K562 (cell line): ENCODE measurements around the gene STRN3. TPM values are rescaled to one million over a fixed set of nuclear protein-coding genes. Genes with fewer than 3 reads are reported as not detected.

ENCODE experiments used
- ATAC-seq: fragments of 200-7000 bp; cut with Tn5 transposase; 3 replicates; pipeline ENCODE4 v1.9.1; 2020; ENCODE audit warnings: moderate library complexity
- BruUV-seq: library from RNA; stranded (reverse); fragments of 400-500 nt; replicated peaks from 2 replicates; lab custom pipeline; 2021; lab: Mats Ljungman, UMichigan
- CTCF ChIA-PET: fragments of 300-600 bp; formaldehyde crosslinking; extraction: SDS; loops from one replicate; lab custom pipeline; 2021; ENCODE audit warnings: low intra/inter-chr PET ratio; lab: Yijun Ruan, JAX
- POLR2A ChIA-PET: fragments of 300-600, 350-650 bp; sonication (Branson Sonifier 250); formaldehyde crosslinking; extraction: SDS; loops from one replicate; lab custom pipeline; 2021; ENCODE audit warnings: antibody characterized with exemption, inconsistent platforms; lab: Yijun Ruan, JAX
- DNase-seq, 4 experiments: peaks; one replicate each; pipeline versions ENCODE4 v3.0.0 to v3.0.0-alpha.2; 2011 to 2018; ENCODE audit warnings: low spot score in 3 of 4, mixed read lengths in 3 of 4; ENCODE audit errors: extremely low read depth in 1 of 4
- FAIRE-seq: peaks from 2 replicates; lab custom pipeline; 2011; peaks lifted over from hg19 to GRCh38; lab: Jason Lieb, UNC
- H2AFZ ChIP-seq: 2 replicates; pipeline ENCODE4 v1.6.0; 2011; ENCODE audit warnings: low read depth, low read length, control low read depth, inconsistent platforms
- H3K27ac ChIP-seq: fragments of 200-600 bp; 3 replicates; pipeline ENCODE4 v1.8.0; 2011; ENCODE audit warnings: low read depth, mild to moderate bottlenecking, control low read depth, inconsistent platforms, low read length, moderate library complexity, mixed read lengths; ENCODE audit errors: extremely low read depth
- H3K27me3 ChIP-seq, 2 experiments: fragments of 300-600 bp in 1 of 2; 2 replicates in 1 of 2; 3 replicates in 1 of 2; pipeline versions ENCODE4 v1.6.0 to v1.8.0; 2011; ENCODE audit warnings: inconsistent platforms in 2 of 2, low read length in 2 of 2, mild to moderate bottlenecking in 1 of 2, mixed read lengths in 1 of 2, moderate library complexity in 1 of 2; ENCODE audit not compliant: control insufficient read depth in 2 of 2, insufficient read depth in 2 of 2
- H3K36me3 ChIP-seq: fragments of 300-600 bp; 3 replicates; pipeline ENCODE4 v1.8.0; 2011; ENCODE audit warnings: mild to moderate bottlenecking, low read length, inconsistent platforms; ENCODE audit not compliant: control insufficient read depth, insufficient read depth
- H3K4me1 ChIP-seq, 2 experiments: fragments of 200-600 bp in 1 of 2; replicated peaks in 1 of 2; 2 replicates in 1 of 2; 3 replicates in 1 of 2; pipeline versions ENCODE4 v1.5.1 to v1.8.0; 2011; ENCODE audit warnings: inconsistent platforms in 2 of 2, low read length in 2 of 2, mild to moderate bottlenecking in 1 of 2, mixed read lengths in 1 of 2, moderate library complexity in 1 of 2; ENCODE audit not compliant: control insufficient read depth in 2 of 2, insufficient read depth in 2 of 2
- H3K4me2 ChIP-seq: 2 replicates; pipeline ENCODE4 v1.6.1; 2011; ENCODE audit warnings: low read length, control low read depth, inconsistent platforms, mixed read lengths; ENCODE audit not compliant: insufficient read depth
- H3K4me3 ChIP-seq: fragments of 200-600 bp; sonication (generic), shearing (Covaris generic); 2 replicates; pipeline ENCODE4 v1.5.1; 2016; ENCODE audit warnings: control low read depth, inconsistent platforms
- H3K79me2 ChIP-seq: fragments of 200-600 bp; 3 replicates; pipeline ENCODE4 v1.8.0; 2011; ENCODE audit warnings: low read length, inconsistent platforms; ENCODE audit not compliant: control insufficient read depth, insufficient read depth
- H3K9ac ChIP-seq, 2 experiments: 2 replicates each; pipeline versions ENCODE4 v1.6.0 to v1.6.1; 2011; ENCODE audit warnings: low read depth in 2 of 2, low read length in 2 of 2, control low read depth in 1 of 2, inconsistent platforms in 1 of 2, mild to moderate bottlenecking in 1 of 2, mixed read lengths in 1 of 2; ENCODE audit not compliant: insufficient read depth in 1 of 2
- H3K9me1 ChIP-seq: one replicate; pipeline ENCODE4 v1.6.0; 2011; ENCODE audit warnings: inconsistent platforms, mild to moderate bottlenecking, low read length, moderate library complexity; ENCODE audit not compliant: control insufficient read depth, insufficient read depth
- H3K9me3 ChIP-seq: replicated peaks from 2 replicates; pipeline ENCODE4 v1.5.1; 2011; ENCODE audit warnings: low read depth, low read length, inconsistent platforms; ENCODE audit not compliant: control insufficient read depth, insufficient read depth
- H4K20me1 ChIP-seq: replicated peaks from 2 replicates; pipeline ENCODE4 v1.6.1; 2011; ENCODE audit warnings: low read length, inconsistent platforms, mixed read lengths; ENCODE audit not compliant: control insufficient read depth, insufficient read depth
- BCOR ChIP-seq: fragments of 450-650 bp; IDR thresholded peaks from 2 replicates; pipeline ENCODE4 v1.6.1; 2016
- DMBX1 ChIP-seq: fragments of 250-450 bp; sonication (Bioruptor Pico); IDR thresholded peaks from 2 replicates; pipeline ENCODE4 v1.8.0; 2022; ENCODE audit warnings: inconsistent platforms, mild to moderate bottlenecking, moderate library complexity, borderline replicate concordance
- FOXM1 ChIP-seq, 2 experiments: fragments of 450-650 bp in 1 of 2; sonication (generic) in 1 of 2; formaldehyde crosslinking in 1 of 2; IDR thresholded peaks; 2 replicates each; pipeline versions ENCODE4 v1.6.1 to v1.9.0; 2017 to 2022; ENCODE audit warnings: low read depth in 2 of 2, mild to moderate bottlenecking in 2 of 2, missing genetic modification reagents in 1 of 2, moderate library complexity in 1 of 2
- GABPB1 ChIP-seq: sonication (generic); formaldehyde crosslinking; IDR thresholded peaks from 2 replicates; pipeline ENCODE4 v1.8.0; 2022; ENCODE audit warnings: mild to moderate bottlenecking, missing genetic modification reagents
- MAFK ChIP-seq: IDR thresholded peaks from 2 replicates; pipeline ENCODE4 v1.6.1; 2011; ENCODE audit warnings: low read length, improper control_type of control experiment
- NCOA6 ChIP-seq: fragments of 450-650 bp; IDR thresholded peaks from 2 replicates; pipeline ENCODE4 v1.6.1; 2017; ENCODE audit warnings: mild to moderate bottlenecking
- NFE2 ChIP-seq: IDR thresholded peaks from 2 replicates; pipeline ENCODE4 v1.6.1; 2014; ENCODE audit warnings: antibody characterized with exemption, low read depth
- POLR2G ChIP-seq: fragments of 200-400 bp; formaldehyde crosslinking; IDR thresholded peaks from 2 replicates; pipeline ENCODE4 v1.6.1; 2017; ENCODE audit warnings: low read depth, mild to moderate bottlenecking, antibody characterized with exemption, low read length, moderate library complexity
- WHSC1 ChIP-seq: IDR thresholded peaks from one replicate; pipeline ENCODE4 v1.6.1; 2012; ENCODE audit warnings: low read length, control low read depth, inconsistent platforms
- ZBTB17 ChIP-seq: fragments of 450-650 bp; formaldehyde crosslinking; IDR thresholded peaks from 2 replicates; pipeline ENCODE4 v1.4.0; 2020; ENCODE audit warnings: mild to moderate bottlenecking
- ZNF316 ChIP-seq: fragments of 450-650 bp; IDR thresholded peaks from 2 replicates; pipeline ENCODE4 v1.6.1; 2016
- WGBS: fragments of 100-300 bp; shearing (Covaris generic); methylation state at CpG from one replicate; pipeline ENCODE4 v1.1.6; 2016; ENCODE audit warnings: low coverage, mixed read lengths; ENCODE audit not compliant: insufficient coverage; ENCODE audit errors: missing lambda C conversion rate; 5-methylcytosine and 5-hydroxymethylcytosine counted together
- in situ Hi-C: fragments of 300-500 bp; cut with MboI; formaldehyde crosslinking; loops from 4 replicates; pipeline ENCODE4 v1.15.0; 2018; ENCODE audit warnings: inconsistent platforms, mixed read lengths
- intact Hi-C: fragments of 100-400 bp; cut with micrococcal nuclease; formaldehyde crosslinking; loops from 2 replicates; pipeline ENCODE4 v1.14.2; 2022
- polyA plus RNA-seq, 8 experiments: library from polyadenylated mRNA; depleted of rRNA in 4 of 8; stranded (reverse) in 5 of 8; unstranded in 3 of 8; fragments of >200 nt; fragmentation: Nextera tagmentation in 2 of 8; fragmentation: Illumina TruSeq in 1 of 8; extraction: Ambion mirVana in 2 of 8; extraction: Trizol in 1 of 8; gene quantifications; 2 replicates each; pipeline versions ENCODE4 v1.2.1 to v1.2.3, GENCODE V29; 2011 to 2014; ENCODE audit warnings: inconsistent platforms in 1 of 8, missing spikeins in 1 of 8
- total RNA-seq, 7 experiments: library from RNA; depleted of rRNA in 6 of 7; stranded (reverse); fragments of >200 nt in 6 of 7; fragmentation: Illumina TruSeq in 2 of 7; extraction: Trizol in 2 of 7; gene quantifications; 2 replicates each; pipeline versions ENCODE4 v1.2.1 to v1.2.3, GENCODE V29; 2011 to 2021; ENCODE audit warnings: low replicate concordance in 1 of 7
- TF ChIP-seq, protein P1 (sequence below): fragments of 450-650 bp; IDR thresholded peaks from 2 replicates; pipeline ENCODE4 v1.7.0; 2016; ENCODE audit warnings: borderline replicate concordance

STRN3 gene
- total and polyA plus RNA-seq, 9 of the 15 experiments (the other 6 are each of a cell fraction or from before 2014, with no cell fraction given), result 5.9 to 29.1 (median 16.0) TPM

DNA sequence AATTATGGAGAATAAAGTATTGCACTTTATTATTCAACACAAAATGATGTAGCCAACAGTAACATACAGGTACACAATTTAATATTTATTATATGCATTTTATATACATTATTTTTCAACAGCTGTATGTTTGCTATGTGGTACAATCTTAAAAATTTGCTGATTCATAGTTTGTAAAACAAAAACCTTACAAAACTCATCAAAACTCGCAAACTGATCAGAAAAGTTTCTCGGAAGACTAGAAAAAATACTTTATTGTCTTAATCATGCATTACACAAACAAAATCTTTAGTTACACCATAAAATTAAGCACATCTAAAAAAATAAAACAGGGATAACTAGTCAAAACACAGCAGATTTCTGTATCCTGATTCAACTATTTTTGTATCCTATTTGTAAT lies 132.4 kb downstream of the STRN3 start (continued):
- TF ChIP-seq, protein P1, sequence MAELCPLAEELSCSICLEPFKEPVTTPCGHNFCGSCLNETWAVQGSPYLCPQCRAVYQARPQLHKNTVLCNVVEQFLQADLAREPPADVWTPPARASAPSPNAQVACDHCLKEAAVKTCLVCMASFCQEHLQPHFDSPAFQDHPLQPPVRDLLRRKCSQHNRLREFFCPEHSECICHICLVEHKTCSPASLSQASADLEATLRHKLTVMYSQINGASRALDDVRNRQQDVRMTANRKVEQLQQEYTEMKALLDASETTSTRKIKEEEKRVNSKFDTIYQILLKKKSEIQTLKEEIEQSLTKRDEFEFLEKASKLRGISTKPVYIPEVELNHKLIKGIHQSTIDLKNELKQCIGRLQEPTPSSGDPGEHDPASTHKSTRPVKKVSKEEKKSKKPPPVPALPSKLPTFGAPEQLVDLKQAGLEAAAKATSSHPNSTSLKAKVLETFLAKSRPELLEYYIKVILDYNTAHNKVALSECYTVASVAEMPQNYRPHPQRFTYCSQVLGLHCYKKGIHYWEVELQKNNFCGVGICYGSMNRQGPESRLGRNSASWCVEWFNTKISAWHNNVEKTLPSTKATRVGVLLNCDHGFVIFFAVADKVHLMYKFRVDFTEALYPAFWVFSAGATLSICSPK, result no peak
- TF ChIP-seq NFE2, result peak; percentile 28; the same call in 1 of the 2 replicates
- peak; percentile 37; the same call in 1 of the 2 replicates for TF ChIP-seq MAFK
- TF ChIP-seq BCOR, result no peak
- TF ChIP-seq ZBTB17 (CRISPR knock-in tag), result no peak
- no peak for TF ChIP-seq WHSC1
- TF ChIP-seq NCOA6, result no peak
- TF ChIP-seq FOXM1 (IDR thresholded peaks at IDR 0.05; ENCODE audit: low read depth), result no peak
- TF ChIP-seq FOXM1 (CRISPR knock-in tag; IDR thresholded peaks at IDR 0.05; ENCODE audit: low read depth), result no peak
- no peak for TF ChIP-seq GABPB1 (CRISPR knock-in tag)
- peak; percentile 82 for TF ChIP-seq ZNF316

DNA sequence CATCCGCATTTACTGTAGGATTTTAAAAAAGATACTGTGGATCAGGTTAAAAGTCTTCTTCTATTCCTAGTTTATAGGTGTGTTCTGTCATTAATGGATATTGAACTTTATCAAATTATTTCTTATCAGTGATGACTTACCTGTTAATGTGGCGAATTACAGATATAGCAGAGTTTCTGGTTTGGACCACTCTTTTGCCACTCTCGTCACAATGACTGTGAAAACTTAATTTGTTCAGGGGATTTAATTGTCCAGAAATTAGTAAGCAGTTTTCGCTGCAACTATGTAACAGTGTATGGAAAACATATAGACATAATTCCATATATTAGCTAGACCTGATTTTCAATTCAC lies 137.0 kb downstream of the STRN3 start:
- H2AFZ ChIP-seq, result no peak overlapping the region
- no peaks in the 10 kb centered on the region for H3K9me3 ChIP-seq
- no peak for DNase-seq
- H3K4me3 ChIP-seq, result no peak overlapping the region
- H3K27me3 ChIP-seq, result no peaks in the 10 kb centered on the region
- H3K4me2 ChIP-seq, result no peak overlapping the region
- intact Hi-C loops (no loop called here), in situ Hi-C loops (no loop called here)
- TF ChIP-seq DMBX1 (CRISPR knock-in tag) (no peak), POLR2G (peak; percentile 22; the same call in 1 of the 2 replicates)
- H3K4me1 ChIP-seq, result peaks cover 0 to 6% of the 10 kb centered on the region in 2 experiments; a peak in 2 of 5 replicates
- ChIA-PET CTCF (no interaction called here), POLR2A (no interaction called here)
- no peak overlapping the region for H3K27ac ChIP-seq
- ATAC-seq, result no peak
- H3K9me1 ChIP-seq, result no peaks in the 10 kb centered on the region
- no peak for FAIRE-seq
- H3K79me2 ChIP-seq, result no peaks in the 10 kb centered on the region
- peaks cover 77% of the 10 kb centered on the region for H3K36me3 ChIP-seq
- no peak overlapping the region for H3K9ac ChIP-seq
- H4K20me1 ChIP-seq, result no peaks in the 10 kb centered on the region
- 75% methylated on average over 4 of the region's 4 CpGs for WGBS
- BruUV-seq, result no TSS peak
